Measurements from ENCODE around the gene GALNT5.

- TF ChIP-seq EZH2phosphoT487 (IDR thresholded peaks at IDR 0.05) (no peak), CTCF (IDR thresholded peaks at IDR 0.05) (no peak), EZH2 (IDR thresholded peaks at IDR 0.05) (no peak)
These were observed 3.8 kb downstream of the GALNT5 start for GRCh38 chr2:157261199-157261782.
